ENCODE data around the gene CHST11. TPM values are rescaled to one million over a fixed set of nuclear protein-coding genes. Genes with fewer than 3 reads are reported as not detected.

CHST11 gene
- total and polyA plus RNA-seq, 9 of the 15 experiments (the other 6 are each of a cell fraction or from before 2014, with no cell fraction given) = 2.3 to 38.7 (median 15.0) TPM

DNA sequence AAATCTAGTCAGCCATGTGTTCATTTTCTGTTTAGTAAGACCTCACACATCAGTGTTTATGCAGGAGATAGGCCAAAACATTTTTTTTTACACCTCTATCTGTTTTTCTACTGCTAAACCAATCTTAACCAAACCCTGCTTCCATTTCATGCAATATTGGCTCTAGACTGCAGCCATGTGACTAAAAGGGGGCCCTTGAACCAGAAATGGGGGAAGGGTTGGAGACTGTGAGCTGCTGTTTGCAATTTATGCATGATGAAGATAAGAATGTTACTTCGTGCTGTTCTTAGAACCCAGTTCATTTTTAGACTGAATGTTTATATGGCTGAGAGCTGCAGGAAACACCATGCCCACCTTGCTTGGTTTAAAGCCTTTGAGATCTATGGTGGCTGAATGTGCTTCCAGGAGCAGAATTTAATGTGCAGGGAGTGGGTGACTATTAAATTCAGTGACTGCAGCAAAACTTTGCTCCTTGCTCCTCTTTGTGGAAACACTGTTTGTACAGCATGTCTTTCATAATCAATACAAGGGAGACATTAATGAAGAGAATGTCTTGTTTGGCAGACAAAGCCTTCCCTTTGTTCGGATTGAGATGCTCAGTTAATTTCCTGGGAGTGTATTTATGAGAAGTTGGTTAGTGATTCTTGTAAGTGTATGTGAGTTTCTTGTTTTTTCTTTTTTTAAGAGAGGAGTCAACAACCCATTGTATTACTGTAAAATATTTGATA lies 53.6 kb downstream of the CHST11 start (continued):
- TF ChIP-seq, protein P1, sequence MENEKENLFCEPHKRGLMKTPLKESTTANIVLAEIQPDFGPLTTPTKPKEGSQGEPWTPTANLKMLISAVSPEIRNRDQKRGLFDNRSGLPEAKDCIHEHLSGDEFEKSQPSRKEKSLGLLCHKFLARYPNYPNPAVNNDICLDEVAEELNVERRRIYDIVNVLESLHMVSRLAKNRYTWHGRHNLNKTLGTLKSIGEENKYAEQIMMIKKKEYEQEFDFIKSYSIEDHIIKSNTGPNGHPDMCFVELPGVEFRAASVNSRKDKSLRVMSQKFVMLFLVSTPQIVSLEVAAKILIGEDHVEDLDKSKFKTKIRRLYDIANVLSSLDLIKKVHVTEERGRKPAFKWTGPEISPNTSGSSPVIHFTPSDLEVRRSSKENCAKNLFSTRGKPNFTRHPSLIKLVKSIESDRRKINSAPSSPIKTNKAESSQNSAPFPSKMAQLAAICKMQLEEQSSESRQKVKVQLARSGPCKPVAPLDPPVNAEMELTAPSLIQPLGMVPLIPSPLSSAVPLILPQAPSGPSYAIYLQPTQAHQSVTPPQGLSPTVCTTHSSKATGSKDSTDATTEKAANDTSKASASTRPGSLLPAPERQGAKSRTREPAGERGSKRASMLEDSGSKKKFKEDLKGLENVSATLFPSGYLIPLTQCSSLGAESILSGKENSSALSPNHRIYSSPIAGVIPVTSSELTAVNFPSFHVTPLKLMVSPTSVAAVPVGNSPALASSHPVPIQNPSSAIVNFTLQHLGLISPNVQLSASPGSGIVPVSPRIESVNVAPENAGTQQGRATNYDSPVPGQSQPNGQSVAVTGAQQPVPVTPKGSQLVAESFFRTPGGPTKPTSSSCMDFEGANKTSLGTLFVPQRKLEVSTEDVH (IDR thresholded peaks at IDR 0.05; ENCODE audit: low read depth, partially characterized antibody) = no peak
- TF ChIP-seq DMBX1 (CRISPR knock-in tag; IDR thresholded peaks at IDR 0.05; ENCODE audit: borderline replicate concordance) = peak; percentile 70
- no peak for TF ChIP-seq SRSF9 (IDR thresholded peaks at IDR 0.05; ENCODE audit: borderline replicate concordance, low read depth, low read length)
- TF ChIP-seq ZC3H4 (CRISPR knock-in tag; IDR thresholded peaks at IDR 0.05; ENCODE audit: borderline replicate concordance) = no peak
- TF ChIP-seq ILF3 (IDR thresholded peaks at IDR 0.05; ENCODE audit: borderline replicate concordance) = no peak
- TF ChIP-seq, protein P2, sequence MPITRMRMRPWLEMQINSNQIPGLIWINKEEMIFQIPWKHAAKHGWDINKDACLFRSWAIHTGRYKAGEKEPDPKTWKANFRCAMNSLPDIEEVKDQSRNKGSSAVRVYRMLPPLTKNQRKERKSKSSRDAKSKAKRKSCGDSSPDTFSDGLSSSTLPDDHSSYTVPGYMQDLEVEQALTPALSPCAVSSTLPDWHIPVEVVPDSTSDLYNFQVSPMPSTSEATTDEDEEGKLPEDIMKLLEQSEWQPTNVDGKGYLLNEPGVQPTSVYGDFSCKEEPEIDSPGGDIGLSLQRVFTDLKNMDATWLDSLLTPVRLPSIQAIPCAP (CRISPR knock-in tag; IDR thresholded peaks at IDR 0.05; ENCODE audit: borderline replicate concordance) = no peak
- TF ChIP-seq, protein P3, sequence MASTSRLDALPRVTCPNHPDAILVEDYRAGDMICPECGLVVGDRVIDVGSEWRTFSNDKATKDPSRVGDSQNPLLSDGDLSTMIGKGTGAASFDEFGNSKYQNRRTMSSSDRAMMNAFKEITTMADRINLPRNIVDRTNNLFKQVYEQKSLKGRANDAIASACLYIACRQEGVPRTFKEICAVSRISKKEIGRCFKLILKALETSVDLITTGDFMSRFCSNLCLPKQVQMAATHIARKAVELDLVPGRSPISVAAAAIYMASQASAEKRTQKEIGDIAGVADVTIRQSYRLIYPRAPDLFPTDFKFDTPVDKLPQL (IDR thresholded peaks at IDR 0.05; ENCODE audit: extremely low read depth, insufficient read length) = no peak
- no peak for TF ChIP-seq SAFB2 (IDR thresholded peaks at IDR 0.05; ENCODE audit: borderline replicate concordance, low read depth, low read length, severe bottlenecking)
- no peak for TF ChIP-seq ZNF224 (CRISPR knock-in tag; IDR thresholded peaks at IDR 0.05)
- TF ChIP-seq, protein P4, sequence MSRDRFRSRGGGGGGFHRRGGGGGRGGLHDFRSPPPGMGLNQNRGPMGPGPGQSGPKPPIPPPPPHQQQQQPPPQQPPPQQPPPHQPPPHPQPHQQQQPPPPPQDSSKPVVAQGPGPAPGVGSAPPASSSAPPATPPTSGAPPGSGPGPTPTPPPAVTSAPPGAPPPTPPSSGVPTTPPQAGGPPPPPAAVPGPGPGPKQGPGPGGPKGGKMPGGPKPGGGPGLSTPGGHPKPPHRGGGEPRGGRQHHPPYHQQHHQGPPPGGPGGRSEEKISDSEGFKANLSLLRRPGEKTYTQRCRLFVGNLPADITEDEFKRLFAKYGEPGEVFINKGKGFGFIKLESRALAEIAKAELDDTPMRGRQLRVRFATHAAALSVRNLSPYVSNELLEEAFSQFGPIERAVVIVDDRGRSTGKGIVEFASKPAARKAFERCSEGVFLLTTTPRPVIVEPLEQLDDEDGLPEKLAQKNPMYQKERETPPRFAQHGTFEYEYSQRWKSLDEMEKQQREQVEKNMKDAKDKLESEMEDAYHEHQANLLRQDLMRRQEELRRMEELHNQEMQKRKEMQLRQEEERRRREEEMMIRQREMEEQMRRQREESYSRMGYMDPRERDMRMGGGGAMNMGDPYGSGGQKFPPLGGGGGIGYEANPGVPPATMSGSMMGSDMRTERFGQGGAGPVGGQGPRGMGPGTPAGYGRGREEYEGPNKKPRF (IDR thresholded peaks at IDR 0.05; ENCODE audit: low read depth, low read length) = no peak
- TF ChIP-seq MTF1 (CRISPR knock-in tag; IDR thresholded peaks at IDR 0.05; ENCODE audit: borderline replicate concordance) = no peak
- peak in 1 of 2 experiments; percentile 73; a peak in 2 of 4 replicates for TF ChIP-seq TBL1XR1 (IDR thresholded peaks at IDR 0.05; ENCODE audit: low read length in 2 of 2)
- TF ChIP-seq ZBTB7A (IDR thresholded peaks at IDR 0.05; ENCODE audit: borderline replicate concordance, control insufficient read depth, low read depth, low read length) = no peak
- no peak for TF ChIP-seq GTF2F1 (IDR thresholded peaks at IDR 0.05; ENCODE audit: low read depth, low read length)
- TF ChIP-seq, protein P5, sequence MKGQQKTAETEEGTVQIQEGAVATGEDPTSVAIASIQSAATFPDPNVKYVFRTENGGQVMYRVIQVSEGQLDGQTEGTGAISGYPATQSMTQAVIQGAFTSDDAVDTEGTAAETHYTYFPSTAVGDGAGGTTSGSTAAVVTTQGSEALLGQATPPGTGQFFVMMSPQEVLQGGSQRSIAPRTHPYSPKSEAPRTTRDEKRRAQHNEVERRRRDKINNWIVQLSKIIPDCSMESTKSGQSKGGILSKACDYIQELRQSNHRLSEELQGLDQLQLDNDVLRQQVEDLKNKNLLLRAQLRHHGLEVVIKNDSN (CRISPR knock-in tag; IDR thresholded peaks at IDR 0.05) = peak; percentile 39; the same call in 1 of the 2 replicates
- TF ChIP-seq CBX3 (IDR thresholded peaks at IDR 0.05; ENCODE audit: borderline replicate concordance in 1 of 2, low read length in 2 of 2) = 0 out of 3 replicates have a peak, but pooled peaks of 1 of the 2 experiments have one; percentile 27
- TF ChIP-seq ZNF3 (CRISPR knock-in tag; IDR thresholded peaks at IDR 0.05) = no peak
- no peak for TF ChIP-seq E2F3 (CRISPR knock-in tag; IDR thresholded peaks at IDR 0.05)
- TF ChIP-seq MTA2 (IDR thresholded peaks at IDR 0.05; ENCODE audit: low read depth) = no peak
